Mucosa of descending colon (tissue), 3 donors: ENCODE results near the gene LIMCH1. TPM values are rescaled to one million over a fixed set of nuclear protein-coding genes. Genes with fewer than 3 reads are reported as not detected.

Experiments
- ATAC-seq: fragments of 200-7000 bp; cut with Tn5 transposase; one replicate; pipeline ENCODE4 v1.9.1; 2020; ENCODE audit warnings: mild to moderate bottlenecking, moderate library complexity
- DNase-seq, 3 donors: peaks; one replicate each; pipeline ENCODE4 v3.0.0-alpha.2; 2020
- H3K36me3 ChIP-seq: fragments of 200-600 bp; one replicate; pipeline ENCODE4 v1.8.0; 2021; ENCODE audit warnings: low read depth, mild to moderate bottlenecking
- H3K4me1 ChIP-seq: fragments of 200-600 bp; one replicate; pipeline ENCODE4 v1.8.0; 2021; ENCODE audit warnings: low read depth, mild to moderate bottlenecking
- H3K4me3 ChIP-seq: fragments of 200-600 bp; one replicate; pipeline ENCODE4 v1.8.0; 2021; ENCODE audit warnings: mild to moderate bottlenecking
- H3K9me3 ChIP-seq: fragments of 200-600 bp; one replicate; pipeline ENCODE4 v1.8.0; 2021; ENCODE audit warnings: mild to moderate bottlenecking
- intact Hi-C, 2 donors: fragments of 100-400 bp; cut with DNase I in 1 of 2; cut with micrococcal nuclease in 1 of 2; formaldehyde crosslinking; loops; one replicate each; pipeline versions ENCODE4 v1.11.0 to v1.11.1; 2022; cut with DNase I, micrococcal nuclease
- total RNA-seq, 3 donors: library from RNA; stranded (reverse); fragmentation: NEBNext Ultra II Directional in 2 of 3; extraction: Animal tissue kit (Norgen Biotek cat#: 25700) in 2 of 3; gene quantifications; one replicate each; pipeline versions ENCODE4 v1.2.1 to v1.2.4, GENCODE V29; 2021 to 2023
- TF ChIP-seq, protein P1 (sequence below): fragments of 200-600 bp; IDR thresholded peaks from one replicate; pipeline ENCODE4 v1.8.0; 2022; ENCODE audit warnings: antibody characterized with exemption, mild to moderate bottlenecking
- donor health status: DM: no; HTN: no; CAD: no; lungs with moderate emphysema.
- donor health status: DM: no; HTN: no; CAD: no.
- donor health status: DM: no; HTN: yes; CAD: no.

LIMCH1 gene
- total RNA-seq, 3 donors from 2014 or later: 9.2 to 15.7 (median 9.6) TPM

DNA sequence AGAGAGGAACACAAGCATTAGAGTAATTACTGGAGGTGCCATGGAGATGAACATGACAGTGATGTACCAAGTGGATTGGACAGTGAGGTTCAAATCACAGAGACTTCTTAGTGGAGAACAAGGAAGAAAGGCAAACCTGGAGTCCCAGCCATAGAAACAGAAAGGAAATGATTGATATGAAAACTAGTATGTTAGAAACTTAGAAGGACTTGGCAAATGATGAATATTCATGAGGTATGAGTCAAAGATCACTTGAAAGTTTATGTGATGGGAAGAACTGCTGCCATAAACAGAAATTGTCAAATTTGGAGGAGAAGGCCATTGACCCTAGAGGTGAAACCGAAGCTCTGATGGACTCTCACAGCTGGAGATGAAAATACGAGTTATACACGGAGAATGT, 122.4 kb downstream of the LIMCH1 start:
- Histone ChIP-seq H3K4me1 (no peaks in the 10 kb centered on the region), H3K9me3 (no peaks in the 10 kb centered on the region), H3K4me3 (no peak overlapping the region), H3K36me3 (no peaks in the 10 kb centered on the region)
- no peak for ATAC-seq
- intact Hi-C loops: loop anchor here (5.0 kb wide), 1 partner anchor 378 kb away; no protein-coding TSS in a partner anchor
- no peak for DNase-seq
- TF ChIP-seq, protein P1, sequence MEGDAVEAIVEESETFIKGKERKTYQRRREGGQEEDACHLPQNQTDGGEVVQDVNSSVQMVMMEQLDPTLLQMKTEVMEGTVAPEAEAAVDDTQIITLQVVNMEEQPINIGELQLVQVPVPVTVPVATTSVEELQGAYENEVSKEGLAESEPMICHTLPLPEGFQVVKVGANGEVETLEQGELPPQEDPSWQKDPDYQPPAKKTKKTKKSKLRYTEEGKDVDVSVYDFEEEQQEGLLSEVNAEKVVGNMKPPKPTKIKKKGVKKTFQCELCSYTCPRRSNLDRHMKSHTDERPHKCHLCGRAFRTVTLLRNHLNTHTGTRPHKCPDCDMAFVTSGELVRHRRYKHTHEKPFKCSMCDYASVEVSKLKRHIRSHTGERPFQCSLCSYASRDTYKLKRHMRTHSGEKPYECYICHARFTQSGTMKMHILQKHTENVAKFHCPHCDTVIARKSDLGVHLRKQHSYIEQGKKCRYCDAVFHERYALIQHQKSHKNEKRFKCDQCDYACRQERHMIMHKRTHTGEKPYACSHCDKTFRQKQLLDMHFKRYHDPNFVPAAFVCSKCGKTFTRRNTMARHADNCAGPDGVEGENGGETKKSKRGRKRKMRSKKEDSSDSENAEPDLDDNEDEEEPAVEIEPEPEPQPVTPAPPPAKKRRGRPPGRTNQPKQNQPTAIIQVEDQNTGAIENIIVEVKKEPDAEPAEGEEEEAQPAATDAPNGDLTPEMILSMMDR: no peak

DNA sequence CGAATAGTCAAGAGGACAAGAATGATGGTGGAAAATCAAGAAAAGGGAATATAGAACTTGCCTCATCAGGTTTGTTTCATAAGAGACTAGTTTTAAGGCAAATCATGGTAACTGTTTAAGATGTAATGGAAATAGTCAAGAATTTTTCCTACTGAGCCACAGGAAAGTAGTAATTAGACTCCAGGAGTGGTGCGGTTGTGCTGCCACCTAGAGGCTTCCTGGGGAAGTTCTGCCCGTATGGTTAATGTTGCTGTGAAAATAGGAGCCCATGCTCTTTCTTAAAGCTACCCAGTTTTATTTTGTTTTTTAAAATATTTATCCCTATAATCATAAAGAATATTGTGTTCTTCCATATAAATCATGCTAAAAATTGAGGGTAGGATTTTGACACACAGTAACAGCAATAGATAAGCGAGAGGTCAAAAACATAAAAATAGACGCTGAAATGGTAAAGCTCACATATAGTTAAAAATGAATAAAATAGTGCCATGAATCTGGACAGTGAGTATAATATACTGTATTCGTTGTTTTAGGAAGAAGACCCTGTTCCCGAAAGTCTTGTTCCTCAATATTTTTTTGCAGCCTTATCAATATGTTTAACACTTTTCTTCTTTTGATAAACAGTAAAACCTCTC, 123.6 kb downstream of the LIMCH1 start:
- H3K9me3 ChIP-seq: no peaks in the 10 kb centered on the region
- H3K4me1 ChIP-seq: no peaks in the 10 kb centered on the region
- DNase-seq: peak in 2 of 3 donors; percentile 58 to 68
- H3K36me3 ChIP-seq: no peaks in the 10 kb centered on the region
- H3K4me3 ChIP-seq: no peak overlapping the region
- ATAC-seq: peak; percentile 74
- TF ChIP-seq, protein P1: peak; percentile 81
- intact Hi-C loops: loop anchor here (5.0 kb wide), 1 partner anchor 379 kb away; no protein-coding TSS in a partner anchor

DNA sequence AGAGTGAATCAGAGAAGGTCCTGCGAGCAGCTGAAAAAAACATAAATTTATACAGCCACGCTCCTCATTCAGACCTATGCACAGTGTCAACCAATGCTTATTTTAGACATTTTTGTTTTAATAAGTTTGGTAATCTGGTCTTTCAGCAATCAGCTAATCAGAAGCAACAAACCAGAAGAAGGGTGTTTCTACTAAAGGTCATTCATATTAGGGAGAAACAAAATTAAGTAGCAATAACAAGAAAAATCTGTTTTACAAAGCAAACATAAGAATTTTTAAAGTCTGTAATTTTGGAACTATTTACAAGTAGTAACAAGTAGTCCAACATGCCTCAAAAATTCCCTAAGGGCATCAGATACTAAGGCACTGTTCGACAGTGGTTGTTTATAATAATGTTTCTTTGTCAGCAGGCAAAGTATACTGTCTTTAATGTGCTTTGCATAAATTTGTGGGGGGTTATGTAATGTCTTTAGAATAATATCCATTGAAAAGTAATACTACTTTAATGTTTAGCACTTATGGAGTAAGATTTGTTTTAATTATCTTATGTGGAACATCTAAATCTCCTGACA, 127.8 kb downstream of the LIMCH1 start:
- H3K36me3 ChIP-seq: no peaks in the 10 kb centered on the region
- ATAC-seq (no peak), DNase-seq (no peak)
- intact Hi-C loops: no loop called here
- H3K4me1 ChIP-seq: no peaks in the 10 kb centered on the region
- no peaks in the 10 kb centered on the region for H3K9me3 ChIP-seq
- H3K4me3 ChIP-seq: no peak overlapping the region
- TF ChIP-seq, protein P1: no peak

DNA sequence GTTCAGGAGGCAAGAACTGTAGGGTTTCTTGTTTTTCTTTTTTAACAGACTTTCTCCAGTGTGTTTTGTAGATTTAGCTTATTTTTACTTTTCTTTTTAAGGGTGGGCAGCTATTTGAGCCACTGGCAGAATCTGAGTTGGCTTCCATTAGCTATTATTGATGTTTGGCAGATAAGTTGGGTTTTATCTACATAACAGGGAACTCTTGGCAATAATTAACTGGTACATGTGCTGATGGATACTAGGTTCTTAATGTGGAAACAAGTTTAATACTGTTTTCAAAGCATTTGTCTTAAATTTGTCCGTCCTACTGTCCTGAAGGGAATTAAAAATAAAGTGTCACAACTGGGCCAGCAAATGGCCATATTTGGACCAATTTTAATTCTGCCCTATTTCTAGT, 130.1 kb downstream of the LIMCH1 start:
- intact Hi-C loops: no loop called here
- H3K4me1 ChIP-seq: no peaks in the 10 kb centered on the region
- no peaks in the 10 kb centered on the region for H3K36me3 ChIP-seq
- TF ChIP-seq, protein P1: no peak
- DNase-seq: no peak
- no peak for ATAC-seq
- H3K4me3 ChIP-seq: no peak overlapping the region
- no peaks in the 10 kb centered on the region for H3K9me3 ChIP-seq

DNA sequence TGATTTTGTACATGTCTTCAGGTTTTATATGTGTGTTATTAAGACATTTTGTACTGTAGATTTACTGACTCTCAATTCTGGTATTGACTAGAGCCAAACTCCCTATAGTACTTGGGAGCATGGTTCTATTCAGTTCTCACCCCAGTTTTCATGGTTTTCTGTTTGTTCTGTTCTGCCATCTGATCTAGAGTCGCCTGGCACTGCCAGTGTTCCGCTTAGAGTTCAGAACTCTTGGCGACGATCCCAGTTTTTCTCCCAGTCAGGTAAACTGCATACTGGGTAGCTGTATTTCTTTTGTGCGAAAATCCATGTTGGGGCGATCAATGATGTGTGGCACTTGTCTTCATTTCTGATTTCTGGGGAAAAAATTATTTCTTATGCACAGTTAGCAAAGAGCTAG, 132.6 kb downstream of the LIMCH1 start:
- ATAC-seq (no peak), DNase-seq (no peak)
- no peaks in the 10 kb centered on the region for H3K9me3 ChIP-seq
- intact Hi-C loops: no loop called here
- TF ChIP-seq, protein P1: no peak
- H3K4me1 ChIP-seq: no peaks in the 10 kb centered on the region
- no peaks in the 10 kb centered on the region for H3K36me3 ChIP-seq
- H3K4me3 ChIP-seq: no peak overlapping the region
